Activated gamma-delta T cell treated with anti-CD3 and anti-CD28 coated beads, Interleukin-2, amount 50 U/mL, for 16 hours (primary cell): Measurements from ENCODE around the gene PAQR4.

Source experiments
- DNase-seq: peaks from one replicate; pipeline ENCODE4 v3.0.0-alpha.2; 2020; ENCODE audit warnings: low read depth

PAQR4 gene

GRCh38 chr16:2966043-2966807, 2.9 kb upstream of the PAQR4 start:
- no peak for DNase-seq

- no peak for DNase-seq
These were observed 2.3 kb upstream of the PAQR4 start for GRCh38 chr16:2966808-2967191.

- DNase-seq: no peak
These were observed 1.9 kb upstream of the PAQR4 start for GRCh38 chr16:2967211-2967631.

DNA sequence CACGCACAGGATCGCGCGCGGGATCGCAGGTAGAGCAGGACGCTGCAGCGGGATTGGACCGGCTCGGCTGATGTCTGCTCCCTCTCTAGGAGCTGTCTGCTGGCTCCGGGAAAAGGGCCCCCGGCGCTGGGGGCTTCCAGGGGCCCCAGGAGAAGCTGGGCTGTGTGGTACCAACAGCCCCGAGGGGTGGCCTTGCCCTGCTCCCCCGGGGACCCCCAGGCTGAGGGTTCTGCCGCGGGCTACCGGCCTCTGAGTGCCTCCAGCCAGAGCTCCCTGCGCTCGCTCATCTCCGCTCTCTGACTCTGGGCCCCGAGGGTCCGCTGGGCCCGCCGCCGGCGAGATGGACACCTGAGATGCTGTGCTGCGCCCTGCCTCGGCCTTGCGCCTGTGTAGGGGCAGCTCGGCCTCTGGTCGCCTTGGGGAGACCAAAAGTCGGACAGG, 1.4 kb upstream of the PAQR4 start:
- DNase-seq: no peak

GRCh38 chr16:2968368-2968737, 795 bp upstream of the PAQR4 start:
- no peak for DNase-seq

- peak; percentile 46 for DNase-seq
These were observed 685 bp downstream of the PAQR4 start for GRCh38 chr16:2969545-2970521.

DNA sequence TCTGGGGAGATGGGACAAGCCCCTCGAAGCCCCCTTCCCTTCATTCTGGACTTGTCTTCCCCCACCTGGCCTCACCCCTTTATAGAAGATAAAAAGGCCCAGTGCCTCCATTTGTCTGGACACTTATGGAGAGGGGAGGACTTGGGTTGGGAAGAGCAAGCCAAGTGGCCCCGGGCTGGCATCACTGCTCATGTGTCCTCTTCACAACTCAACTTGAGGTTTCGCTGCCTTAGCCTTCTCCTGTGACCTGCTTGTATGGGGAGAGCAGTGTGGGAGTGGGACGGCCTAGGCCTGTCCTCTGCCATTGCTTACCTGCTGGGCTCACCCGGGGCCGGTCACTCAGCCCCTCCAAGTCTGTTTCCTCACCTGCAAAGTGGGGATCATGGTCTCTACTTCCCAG, 1.4 kb downstream of the PAQR4 start:
- no peak for DNase-seq

DNA sequence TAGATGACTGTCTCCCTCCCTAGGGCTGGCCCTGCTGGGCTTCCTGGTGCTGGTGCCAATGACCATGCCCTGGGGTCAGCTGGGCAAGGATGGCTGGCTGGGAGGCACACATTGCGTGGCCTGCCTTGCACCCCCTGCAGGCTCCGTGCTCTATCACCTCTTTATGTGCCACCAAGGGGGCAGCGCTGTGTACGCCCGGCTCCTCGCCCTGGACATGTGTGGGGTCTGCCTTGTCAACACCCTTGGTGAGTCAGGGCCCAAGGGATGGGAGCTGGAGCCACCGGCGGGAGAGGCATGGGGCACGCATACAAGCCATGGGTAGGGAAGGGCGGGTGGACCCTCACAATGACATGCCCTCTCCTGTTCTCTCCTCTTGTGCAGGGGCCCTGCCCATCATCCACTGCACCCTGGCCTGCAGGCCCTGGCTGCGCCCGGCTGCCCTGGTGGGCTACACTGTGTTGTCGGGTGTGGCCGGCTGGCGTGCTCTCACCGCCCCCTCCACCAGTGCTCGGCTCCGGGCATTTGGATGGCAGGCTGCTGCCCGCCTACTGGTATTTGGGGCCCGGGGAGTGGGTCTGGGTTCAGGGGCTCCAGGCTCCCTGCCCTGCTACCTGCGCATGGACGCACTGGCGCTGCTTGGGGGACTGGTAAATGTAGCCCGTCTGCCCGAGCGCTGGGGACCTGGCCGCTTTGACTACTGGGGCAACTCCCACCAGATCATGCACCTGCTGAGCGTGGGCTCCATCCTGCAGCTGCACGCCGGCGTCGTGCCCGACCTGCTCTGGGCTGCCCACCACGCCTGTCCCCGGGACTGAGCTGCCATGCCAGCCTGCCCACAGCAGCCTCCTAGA, 2.2 kb downstream of the PAQR4 start:
- no peak for DNase-seq

DNA sequence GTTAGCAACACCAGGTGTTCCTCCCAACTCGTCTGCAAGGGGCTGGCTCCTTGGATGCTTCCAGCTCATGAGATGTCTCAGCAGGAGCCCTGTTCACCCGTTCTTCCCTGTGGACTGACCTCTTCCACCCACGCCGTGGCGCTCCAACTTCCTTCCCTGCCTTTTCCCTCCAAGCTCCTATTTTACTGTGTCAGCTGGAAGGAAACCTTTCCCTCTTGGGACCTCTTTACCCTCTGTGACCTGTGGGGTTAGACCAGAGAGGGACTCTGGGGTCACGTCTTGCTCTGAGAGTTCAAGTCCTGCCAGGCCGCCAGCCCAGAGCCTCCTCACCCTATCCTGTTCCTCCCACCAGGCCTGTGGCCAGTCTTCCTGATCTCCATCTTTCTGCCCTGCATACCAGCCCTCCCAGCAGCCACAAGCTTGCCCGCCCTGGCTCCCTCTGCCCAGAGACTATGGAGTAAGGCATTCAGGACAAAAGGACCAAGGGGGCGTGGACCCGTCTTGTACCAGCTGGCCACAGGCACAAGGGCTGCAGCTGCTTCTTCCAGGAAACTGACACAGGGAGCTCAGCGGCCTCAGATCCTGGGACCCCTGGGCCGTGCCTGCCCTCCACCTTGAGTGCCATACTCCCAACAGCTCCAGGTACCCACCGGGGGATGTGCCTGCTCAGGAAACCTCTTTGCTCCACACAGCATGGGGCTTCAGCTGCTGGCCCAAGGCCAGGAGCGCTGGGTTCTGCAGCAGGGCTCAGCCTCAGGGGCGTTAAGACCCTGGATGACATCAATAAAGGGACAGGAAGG, 3.0 kb downstream of the PAQR4 start:
- DNase-seq: no peak

DNA sequence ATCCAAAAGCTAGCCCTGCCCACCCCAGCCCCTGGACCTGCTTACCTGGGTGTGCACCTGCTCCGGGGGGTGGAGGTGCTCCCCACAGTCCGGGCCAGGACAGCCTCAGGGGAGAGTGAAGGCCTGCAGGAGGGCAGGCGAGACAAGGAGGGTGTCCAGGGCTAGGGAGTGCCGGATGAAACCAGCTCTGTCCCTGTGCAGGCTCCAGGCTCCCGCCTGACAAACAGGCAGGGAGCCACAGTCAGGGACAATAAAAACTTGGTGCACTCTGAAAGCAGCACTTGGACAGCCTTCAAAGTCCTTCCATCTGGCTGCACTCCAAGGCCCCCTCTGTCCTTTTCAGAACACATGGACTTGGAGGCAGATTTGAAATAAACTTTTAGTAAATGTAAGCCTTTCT, 3.9 kb downstream of the PAQR4 start:
- DNase-seq: no peak

DNA sequence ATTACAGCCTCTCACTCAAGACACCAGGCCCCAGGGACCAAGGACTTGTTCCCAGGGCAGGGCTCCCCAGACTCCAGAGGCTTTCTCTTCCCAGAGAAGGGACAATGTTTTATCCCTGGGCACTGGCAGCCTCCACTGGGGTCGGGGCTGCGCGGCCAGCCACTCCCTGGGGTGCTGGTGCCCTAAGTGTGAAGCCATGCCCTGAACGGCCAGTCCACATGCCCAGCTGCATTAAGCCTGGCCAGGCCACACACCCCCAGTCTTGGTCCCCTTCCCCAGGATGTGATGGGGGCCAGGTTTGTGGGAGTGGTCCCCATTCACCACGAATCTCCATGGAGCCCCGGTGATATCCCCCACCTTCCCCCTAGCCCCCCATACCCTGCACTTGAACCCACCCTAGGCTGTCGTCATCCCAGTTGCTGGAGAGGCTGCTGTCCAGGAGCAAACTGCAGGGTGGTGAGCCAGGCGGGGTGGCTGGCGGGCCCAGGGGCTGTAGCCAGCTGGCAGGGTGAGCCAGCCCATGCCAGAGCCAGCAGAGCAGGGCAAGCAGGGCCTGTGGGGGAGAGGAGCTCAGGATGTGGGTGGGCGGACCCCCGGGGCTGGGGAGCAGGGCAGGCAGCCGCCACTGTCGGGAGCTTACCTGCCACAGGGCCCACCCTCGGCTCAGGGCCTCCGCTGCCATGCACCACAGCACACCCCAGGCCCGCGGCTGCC, 4.6 kb downstream of the PAQR4 start:
- DNase-seq: no peak

DNA sequence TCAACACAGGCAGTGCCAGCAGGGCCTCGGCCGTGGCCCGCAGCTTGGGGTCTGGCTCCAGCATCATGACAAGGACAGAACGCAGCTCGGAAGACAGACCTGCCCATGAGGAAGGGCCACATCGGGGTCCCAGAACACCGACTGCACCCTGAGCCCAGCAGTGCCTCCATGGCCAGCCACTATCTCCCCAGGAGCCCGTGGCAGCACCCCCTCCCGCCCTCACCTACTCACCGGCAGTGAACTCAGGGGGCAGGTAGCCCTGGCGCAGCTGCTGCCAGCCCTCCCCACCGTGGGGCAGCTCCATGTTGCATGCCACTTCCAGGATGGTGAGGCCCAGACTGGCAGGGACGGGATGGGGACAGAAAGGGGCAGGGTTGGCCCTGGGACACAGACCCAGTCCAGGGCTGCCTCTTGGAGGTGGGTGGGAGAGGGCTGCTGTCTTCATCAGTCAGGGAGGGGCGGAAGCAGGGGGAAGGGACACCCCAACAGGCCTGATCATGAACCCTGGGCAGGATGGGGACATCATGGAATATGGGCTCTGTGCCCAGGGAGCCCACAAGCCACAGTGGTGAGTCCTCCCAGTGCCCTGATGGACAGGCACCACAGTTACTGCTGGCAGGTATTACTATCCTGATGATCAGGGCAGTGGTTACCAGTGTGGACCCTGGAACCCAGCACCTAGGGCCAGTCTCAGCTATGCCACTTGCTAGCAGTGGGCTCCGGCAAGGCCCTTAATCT, 5.3 kb downstream of the PAQR4 start:
- DNase-seq: no peak

- DNase-seq: no peak
These were observed 6.1 kb downstream of the PAQR4 start for GRCh38 chr16:2975161-2975795.

GRCh38 chr16:2976201-2976600, 7.1 kb downstream of the PAQR4 start:
- DNase-seq: no peak

GRCh38 chr16:2976673-2977072, 7.5 kb downstream of the PAQR4 start:
- no peak for DNase-seq

- DNase-seq: no peak
These were observed 8.3 kb downstream of the PAQR4 start for GRCh38 chr16:2977440-2977839.

- no peak for DNase-seq
These were observed 10.6 kb downstream of the PAQR4 start for GRCh38 chr16:2979669-2980226.

- peak; percentile 89 for DNase-seq
These were observed 11.4 kb downstream of the PAQR4 start, which contains the start of gene PKMYT1 for GRCh38 chr16:2980227-2981176. Gene PKMYT1 (minus strand): TSS chr16:2980446. CDS start chr16:2979657, 789 bp downstream.
